GM12878 (cell line): ENCODE measurements around the gene ZBTB34. TPM values are rescaled to one million over a fixed set of nuclear protein-coding genes. Genes with fewer than 3 reads are reported as not detected.
A peak's percentile ranks its signal among the peaks of the same experiment; 100 is the strongest.
"Not testable (repeated sequence)": the region's sequence is repeated elsewhere in the genome, so short reads cannot be mapped to it uniquely, and the experiment has no call there.

Experiments
- ATAC-seq: fragments of 200-7000 bp; cut with Tn5 transposase; 3 replicates; pipeline ENCODE4 v1.9.1; 2020; ENCODE audit warnings: mild to moderate bottlenecking, moderate library complexity
- BruUV-seq: library from RNA; stranded (reverse); fragments of 400-500 nt; replicated peaks from 2 replicates; lab custom pipeline; 2021; lab: Mats Ljungman, UMichigan
- CTCF ChIA-PET: fragments of 300-600 bp; sonication (Branson Sonifier 250); formaldehyde crosslinking; extraction: SDS; loops from one replicate; lab custom pipeline; 2021; ENCODE audit warnings: inconsistent platforms; lab: Yijun Ruan, JAX
- POLR2A ChIA-PET: fragments of 350-600 bp; formaldehyde crosslinking; extraction: SDS; loops from one replicate; lab custom pipeline; 2021; ENCODE audit warnings: inconsistent platforms; lab: Charles Lee
- RAD21 ChIA-PET: fragments of 300-600 bp; sonication (Branson Sonifier 250); formaldehyde crosslinking; loops from one replicate; lab custom pipeline; 2023; ENCODE audit warnings: antibody characterized with exemption; ENCODE audit not compliant: unreplicated experiment; lab: Charles Lee
- SMC1A ChIA-PET: fragments of 300-600 bp; sonication (Branson Sonifier 250); formaldehyde crosslinking; loops from one replicate; lab custom pipeline; 2023; ENCODE audit not compliant: unreplicated experiment, uncharacterized antibody; lab: Charles Lee
- DNase-seq: peaks from one replicate; pipeline ENCODE4 v3.0.0-alpha.2; 2011; ENCODE audit warnings: low read depth, low spot score
- FAIRE-seq: peaks from 3 replicates; lab custom pipeline; 2011; peaks lifted over from hg19 to GRCh38; lab: Jason Lieb, UNC
- H2AFZ ChIP-seq: 2 replicates; pipeline ENCODE4 v1.6.0; 2011; ENCODE audit warnings: low read depth, low read length, control low read depth; ENCODE audit not compliant: control insufficient read depth
- H3K27ac ChIP-seq: 2 replicates; pipeline ENCODE4 v1.5.1; 2011; ENCODE audit warnings: control low read depth; ENCODE audit not compliant: control insufficient read depth, insufficient read depth
- H3K27me3 ChIP-seq, 2 experiments: replicated peaks in 1 of 2; 2 replicates each; pipeline versions ENCODE4 v1.6.0 to v1.6.1; 2011; ENCODE audit warnings: low read length in 1 of 2; ENCODE audit not compliant: control insufficient read depth in 2 of 2, insufficient read depth in 2 of 2
- H3K36me3 ChIP-seq, 2 experiments: 2 replicates each; pipeline ENCODE4 v1.5.1; 2011; ENCODE audit warnings: low read length in 1 of 2; ENCODE audit not compliant: control insufficient read depth in 2 of 2, insufficient read depth in 2 of 2
- H3K4me1 ChIP-seq: 2 replicates; pipeline ENCODE4 v1.6.1; 2011; ENCODE audit warnings: mild to moderate bottlenecking, low read length, moderate library complexity, mixed read lengths; ENCODE audit not compliant: control insufficient read depth, insufficient read depth
- H3K4me2 ChIP-seq: 2 replicates; pipeline ENCODE4 v1.6.0; 2011; ENCODE audit warnings: control low read depth; ENCODE audit not compliant: control insufficient read depth, insufficient read depth
- H3K4me3 ChIP-seq: fragments of 200-600 bp; sonication (generic); 2 replicates; pipeline ENCODE4 v1.5.1; 2016
- H3K79me2 ChIP-seq: 2 replicates; pipeline ENCODE4 v1.6.0; 2011; ENCODE audit warnings: low read length; ENCODE audit not compliant: control insufficient read depth, insufficient read depth
- H3K9ac ChIP-seq: 2 replicates; pipeline ENCODE4 v1.8.0; 2011; ENCODE audit warnings: low read length, control low read depth, mixed read lengths; ENCODE audit not compliant: control insufficient read depth, insufficient read depth
- H3K9me3 ChIP-seq: replicated peaks from 3 replicates; pipeline ENCODE4 v1.5.1; 2011; ENCODE audit warnings: mild to moderate bottlenecking, low read length; ENCODE audit not compliant: control insufficient read depth, insufficient read depth
- H4K20me1 ChIP-seq: 2 replicates; pipeline ENCODE4 v1.6.0; 2011; ENCODE audit not compliant: control insufficient read depth, insufficient read depth
- ATF7 ChIP-seq: fragments of 450-650 bp; IDR thresholded peaks from 2 replicates; pipeline ENCODE4 v1.6.1; 2016; ENCODE audit warnings: low read depth, mild to moderate bottlenecking
- CBFB ChIP-seq: IDR thresholded peaks from 2 replicates; pipeline ENCODE4 v1.6.1; 2016; ENCODE audit warnings: antibody characterized with exemption, low read depth
- HCFC1 ChIP-seq: fragments of 150-350 bp; IDR thresholded peaks from 2 replicates; pipeline ENCODE4 v1.6.1; 2014; ENCODE audit warnings: low read length
- HDAC6 ChIP-seq: fragments of 200-600 bp; sonication (generic); IDR thresholded peaks from one replicate; pipeline ENCODE4 v1.8.0; 2017; ENCODE audit warnings: antibody characterized with exemption; ENCODE audit not compliant: unreplicated experiment
- ZNF622 ChIP-seq: fragments of 450-650 bp; IDR thresholded peaks from 2 replicates; pipeline ENCODE4 v1.6.1; 2017; ENCODE audit warnings: mild to moderate bottlenecking, inconsistent platforms
- WGBS: methylation state at CpG from one replicate; pipeline ENCODE4 v1.1.6; 2016; ENCODE audit warnings: low lambda C conversion rate; ENCODE audit not compliant: insufficient replicate concordance, insufficient coverage; ENCODE audit errors: missing lambda C conversion rate; 5-methylcytosine and 5-hydroxymethylcytosine counted together
- in situ Hi-C: fragments of 300-500 bp; cut with MboI; formaldehyde crosslinking; loops from 9 replicates; pipeline ENCODE4 v1.14.3; 2018; ENCODE audit warnings: mixed read lengths
- intact Hi-C: fragments of 100-400 bp; cut with micrococcal nuclease; formaldehyde crosslinking; loops from one replicate; pipeline ENCODE4 v1.14.2; 2022; ENCODE audit not compliant: unreplicated experiment
- polyA plus RNA-seq, 11 experiments: library from polyadenylated mRNA; depleted of rRNA in 4 of 11; unstranded in 6 of 11; stranded (reverse) in 5 of 11; fragments of >200 nt; fragmentation: Nextera tagmentation in 4 of 11; fragmentation: Illumina TruSeq in 1 of 11; extraction: Ambion mirVana in 4 of 11; extraction: Trizol in 1 of 11; gene quantifications; 1 replicate in 1 of 11; 2 replicates in 10 of 11; pipeline versions ENCODE4 v1.2.1 to v1.2.3, GENCODE V29; 2011 to 2016; ENCODE audit warnings: inconsistent platforms in 2 of 11, missing spikeins in 2 of 11, low read depth in 1 of 11
- total RNA-seq, 4 experiments: library from RNA; depleted of rRNA in 3 of 4; stranded (reverse); fragments of >200 nt in 3 of 4; fragmentation: Illumina TruSeq in 1 of 4; extraction: Trizol in 1 of 4; gene quantifications; 2 replicates each; pipeline versions ENCODE4 v1.2.1 to v1.2.3, GENCODE V29; 2013 to 2021

The ZBTB34 gene
- total and polyA plus RNA-seq, 10 of the 15 experiments (the other 5 are each of a cell fraction or from before 2014, with no cell fraction given), result 0.71 to 11.3 (median 3.8) TPM

GRCh38 chr9:126813072-126813471 lies 47.4 kb upstream of the ZBTB34 start (continued):
- TF ChIP-seq CBFB, result no peak

GRCh38 chr9:126814091-126814490 lies 46.3 kb upstream of the ZBTB34 start:
- no TSS peak for BruUV-seq
- FAIRE-seq, result no peak

GRCh38 chr9:126817615-126818014 lies 42.8 kb upstream of the ZBTB34 start:
- H4K20me1 ChIP-seq, intact Hi-C loops, POLR2A ChIA-PET, H2AFZ ChIP-seq, in situ Hi-C loops, FAIRE-seq, H3K4me2 ChIP-seq, BruUV-seq, ATAC-seq, DNase-seq, H3K27me3 ChIP-seq, H3K4me1 ChIP-seq, H3K9ac ChIP-seq, H3K27ac ChIP-seq, H3K4me3 ChIP-seq: not testable (repeated sequence)
- RAD21 ChIA-PET, result interaction anchor here (0.7 kb wide), 1 partner anchor 1517 kb away, joined by 3 read pairs; no protein-coding TSS in a partner anchor
- peak; percentile 51; the same call in 1 of the 2 replicates for TF ChIP-seq ATF7
- H3K9me3 ChIP-seq, result peaks cover 27% of the 10 kb centered on the region
- 99% methylated on average over 7 of the region's 7 CpGs for WGBS
- H3K36me3 ChIP-seq, result peaks cover 3 to 13% of the 10 kb centered on the region in 2 experiments
- SMC1A ChIA-PET, result interaction anchor here (1.5 kb wide), 1 partner anchor 9 kb away, joined by 4 read pairs; no protein-coding TSS in a partner anchor
- CTCF ChIA-PET, result interaction anchor here (1.4 kb wide), 1 partner anchor 111 kb away, joined by 3 read pairs; no protein-coding TSS in a partner anchor
- H3K79me2 ChIP-seq, result peaks cover 30% of the 10 kb centered on the region

More at GRCh38 chr9:126814091-126814490, 46.3 kb upstream of the ZBTB34 start:
- Histone ChIP-seq H4K20me1 (no peaks in the 10 kb centered on the region), H3K36me3 (peaks cover 3 to 21% of the 10 kb centered on the region in 2 experiments), H3K4me1 (no peaks in the 10 kb centered on the region), H3K4me3 (no peak overlapping the region), H3K79me2 (peaks cover 34% of the 10 kb centered on the region), H3K9ac (no peak overlapping the region), H3K27me3 (no peaks in the 10 kb centered on the region), H2AFZ (no peak overlapping the region), H3K9me3 (peaks cover 18% of the 10 kb centered on the region), H3K27ac (no peak overlapping the region), H3K4me2 (no peak overlapping the region)
- CTCF ChIA-PET, result no interaction called here
- SMC1A ChIA-PET, result no interaction called here
- ATAC-seq (no peak), DNase-seq (no peak)
- POLR2A ChIA-PET, result no interaction called here
- in situ Hi-C loops, result no loop called here
- TF ChIP-seq HDAC6 (no peak), HCFC1 (no peak), ZNF622 (no peak)
- RAD21 ChIA-PET, result no interaction called here
- intact Hi-C loops, result no loop called here
